Measurements from ENCODE around the gene ZNF438. TPM values are rescaled to one million over a fixed set of nuclear protein-coding genes. Genes with fewer than 3 reads are reported as not detected.

The ZNF438 gene
- total and polyA plus RNA-seq, 11 donors: 9.0 to 14.7 (median 13.2) TPM

DNA sequence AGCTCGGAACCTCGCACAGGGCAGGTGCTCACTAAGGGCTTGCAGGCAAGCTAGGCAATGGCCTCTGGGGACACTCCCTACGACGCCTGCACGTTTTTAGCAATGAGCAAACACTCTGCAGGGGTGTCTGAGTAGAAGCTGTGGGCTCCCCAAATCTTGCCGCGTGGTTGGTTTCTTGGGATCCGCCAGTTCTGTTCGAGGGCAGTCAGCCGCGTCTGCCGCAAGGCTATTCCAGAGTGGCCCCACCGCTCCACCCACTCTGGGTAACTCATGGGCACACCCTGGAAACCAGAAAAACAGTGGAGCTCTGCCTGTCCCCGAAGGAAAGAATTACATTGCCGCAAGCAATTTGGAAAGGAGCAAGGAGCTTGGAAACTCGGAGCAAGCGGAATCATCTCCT lies 212.8 kb downstream of the ZNF438 start:
- peak overlapping the region; percentile 51 to 92 (median 77) for H3K27ac ChIP-seq
- no peaks in the 10 kb centered on the region for H3K36me3 ChIP-seq
- WGBS, 4 donors: 82 to 95% (median 88%) methylated on average over 16 to 17 of the region's 17 CpGs
- TF ChIP-seq, protein P1, sequence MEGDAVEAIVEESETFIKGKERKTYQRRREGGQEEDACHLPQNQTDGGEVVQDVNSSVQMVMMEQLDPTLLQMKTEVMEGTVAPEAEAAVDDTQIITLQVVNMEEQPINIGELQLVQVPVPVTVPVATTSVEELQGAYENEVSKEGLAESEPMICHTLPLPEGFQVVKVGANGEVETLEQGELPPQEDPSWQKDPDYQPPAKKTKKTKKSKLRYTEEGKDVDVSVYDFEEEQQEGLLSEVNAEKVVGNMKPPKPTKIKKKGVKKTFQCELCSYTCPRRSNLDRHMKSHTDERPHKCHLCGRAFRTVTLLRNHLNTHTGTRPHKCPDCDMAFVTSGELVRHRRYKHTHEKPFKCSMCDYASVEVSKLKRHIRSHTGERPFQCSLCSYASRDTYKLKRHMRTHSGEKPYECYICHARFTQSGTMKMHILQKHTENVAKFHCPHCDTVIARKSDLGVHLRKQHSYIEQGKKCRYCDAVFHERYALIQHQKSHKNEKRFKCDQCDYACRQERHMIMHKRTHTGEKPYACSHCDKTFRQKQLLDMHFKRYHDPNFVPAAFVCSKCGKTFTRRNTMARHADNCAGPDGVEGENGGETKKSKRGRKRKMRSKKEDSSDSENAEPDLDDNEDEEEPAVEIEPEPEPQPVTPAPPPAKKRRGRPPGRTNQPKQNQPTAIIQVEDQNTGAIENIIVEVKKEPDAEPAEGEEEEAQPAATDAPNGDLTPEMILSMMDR (IDR thresholded peaks at IDR 0.05): no peak
- TF ChIP-seq POLR2A (IDR thresholded peaks at IDR 0.05): peak in 1 of 2 donors; percentile 13
- peaks cover 0 to 52% (median 19%) of the 10 kb centered on the region in 12 donors for H3K4me1 ChIP-seq
- no peaks in the 10 kb centered on the region for H3K9me3 ChIP-seq
- DNase-seq (peak in 1 of 5 donors; percentile 53), ATAC-seq (peak; percentile 15 to 61 (median 30))
- H3K27me3 ChIP-seq: no peaks in the 10 kb centered on the region
- peak overlapping the region in 8 of 12 donors; percentile 12 to 53 (median 35) for H3K4me3 ChIP-seq
- intact Hi-C loops (cut with DNase I): no loop called here

DNA sequence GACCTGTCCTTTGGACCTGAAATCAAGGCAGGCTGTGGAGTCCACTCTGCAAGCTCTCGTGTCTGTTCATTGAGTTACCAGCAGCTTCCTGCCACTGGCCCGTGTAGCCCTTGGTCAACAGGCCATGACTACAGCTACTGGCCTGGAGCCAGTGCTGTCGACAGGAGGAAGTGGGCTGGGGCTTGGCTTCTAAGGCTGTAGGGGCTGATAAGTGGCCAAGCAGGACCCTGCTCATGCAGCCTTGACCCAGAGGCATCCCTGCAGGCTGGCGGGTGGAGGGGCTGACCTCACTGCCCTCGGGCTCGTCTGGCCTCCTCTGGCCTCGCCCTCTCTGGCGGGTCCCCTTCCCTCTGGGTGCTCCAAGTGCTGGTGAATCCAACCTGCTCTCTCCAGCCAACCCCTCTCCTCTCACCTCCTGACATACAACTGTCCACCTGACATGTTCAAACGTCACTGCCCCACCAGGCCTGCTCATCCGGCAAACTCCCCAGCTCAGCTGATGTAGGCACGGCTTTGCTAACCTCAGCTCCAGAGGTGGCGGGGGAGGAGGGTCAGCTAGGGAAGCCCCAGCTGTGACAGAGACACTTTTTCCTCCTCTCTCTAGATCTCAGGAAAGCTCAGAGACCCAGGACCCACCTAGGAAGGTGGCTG lies 213.5 kb downstream of the ZNF438 start:
- H3K27ac ChIP-seq: peak overlapping the region; percentile 51 to 92 (median 77)
- peak overlapping the region in 3 of 12 donors; percentile 10 to 34 (median 28) for H3K4me3 ChIP-seq
- TF ChIP-seq, protein P1 (IDR thresholded peaks at IDR 0.05): no peak
- TF ChIP-seq POLR2A (IDR thresholded peaks at IDR 0.05): no peak
- 53 to 62% (median 58%) methylated on average over 10 to 12 of the region's 12 CpGs for WGBS, 4 donors
- peak; percentile 28 to 81 (median 75) for ATAC-seq
- H3K36me3 ChIP-seq: no peaks in the 10 kb centered on the region
- H3K4me1 ChIP-seq: peaks cover 0 to 59% (median 20%) of the 10 kb centered on the region in 12 donors
- H3K27me3 ChIP-seq: no peaks in the 10 kb centered on the region
- no peaks in the 10 kb centered on the region for H3K9me3 ChIP-seq
- DNase-seq: peak; percentile 67 to 86 (median 81)
- intact Hi-C loops (cut with DNase I): no loop called here

DNA sequence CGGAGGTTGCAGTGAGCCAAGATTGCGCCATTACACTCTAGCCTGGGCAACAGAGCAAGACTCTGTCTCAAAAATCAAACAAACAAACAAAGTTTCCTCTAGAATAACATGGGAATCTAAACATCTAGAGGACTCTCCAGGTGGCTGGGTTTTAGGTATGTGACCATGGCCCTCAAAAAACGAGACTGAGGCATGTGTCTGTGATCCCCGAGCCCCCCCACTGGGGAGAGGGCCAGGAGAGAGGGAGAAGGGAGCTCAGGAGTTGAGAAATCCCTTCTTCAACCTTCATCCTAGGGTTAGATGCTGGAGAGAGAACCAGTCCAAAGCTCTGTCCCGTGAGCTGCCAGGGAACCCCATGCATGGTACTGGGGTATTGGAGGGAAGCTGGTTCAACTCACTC lies 214.1 kb downstream of the ZNF438 start:
- no peak for TF ChIP-seq POLR2A (IDR thresholded peaks at IDR 0.05)
- TF ChIP-seq, protein P1 (IDR thresholded peaks at IDR 0.05): no peak
- DNase-seq: no peak
- Histone ChIP-seq H3K36me3 (no peaks in the 10 kb centered on the region), H3K27ac (peak overlapping the region in 8 of 12 donors; percentile 13 to 92 (median 82)), H3K4me1 (peaks cover under 1 to 65% (median 25%) of the 10 kb centered on the region in 12 donors), H3K9me3 (no peaks in the 10 kb centered on the region), H3K27me3 (no peaks in the 10 kb centered on the region), H3K4me3 (no peak overlapping the region)
- no peak for ATAC-seq
- 82 to 94% (median 89%) methylated on average over 5 of the region's 5 CpGs for WGBS, 4 donors
- intact Hi-C loops (cut with DNase I): no loop called here

- peak overlapping the region in 6 of 12 donors; percentile 12 to 85 (median 24) for H3K27ac ChIP-seq
- peaks cover 5 to 72% (median 32%) of the 10 kb centered on the region in 12 donors for H3K4me1 ChIP-seq
- ATAC-seq (peak in 1 of 4 donors; percentile 32), DNase-seq (no peak)
- no peaks in the 10 kb centered on the region for H3K27me3 ChIP-seq
- no peak overlapping the region for H3K4me3 ChIP-seq
- H3K36me3 ChIP-seq: no peaks in the 10 kb centered on the region
- intact Hi-C loops (cut with DNase I): no loop called here
- 58 to 62% (median 59%) methylated on average over 3 of the region's 3 CpGs for WGBS, 4 donors
- no peaks in the 10 kb centered on the region for H3K9me3 ChIP-seq
- TF ChIP-seq POLR2A (IDR thresholded peaks at IDR 0.05): no peak
- TF ChIP-seq, protein P1 (IDR thresholded peaks at IDR 0.05): no peak
Observed at GRCh38 chr10:30816820-30817171, 214.9 kb downstream of the ZNF438 start.
